ENCODE data around the gene USP22. TPM values are rescaled to one million over a fixed set of nuclear protein-coding genes. Genes with fewer than 3 reads are reported as not detected.

Gene USP22
- total RNA-seq, 4 donors from 2014 or later, result 127 to 262 (median 197) TPM

- H3K4me3 ChIP-seq (replicated peaks in 1 of 3), result no peak overlapping the region
- no peak overlapping the region for H3K27ac ChIP-seq
- intact Hi-C loops (cut with DNase I), result no loop called here
- H3K27me3 ChIP-seq, result no peaks in the 10 kb centered on the region
- no peaks in the 10 kb centered on the region for H3K9me3 ChIP-seq
- no peaks in the 10 kb centered on the region for H3K36me3 ChIP-seq
- no peak for TF ChIP-seq POLR2A (IDR thresholded peaks at IDR 0.05)
- no peaks in the 10 kb centered on the region for H3K4me1 ChIP-seq
- 81 to 85% methylated on average over 5 of the region's 5 CpGs for WGBS, 2 donors
- no peak for DNase-seq
These were observed 39.2 kb upstream of the USP22 start for GRCh38 chr17:21082001-21082436.

- WGBS, 2 donors, result 42% methylated on average over 7 of the region's 7 CpGs
These were observed 36.4 kb upstream of the USP22 start for GRCh38 chr17:21079196-21079595.

GRCh38 chr17:21078016-21078780 is 35.4 kb upstream of the USP22 start:
- Histone ChIP-seq H3K27me3 (no peaks in the 10 kb centered on the region), H3K4me1 (peaks cover 0 to 4% of the 10 kb centered on the region in 2 donors), H3K36me3 (no peaks in the 10 kb centered on the region), H3K4me3 (replicated peaks in 1 of 3) (no peak overlapping the region), H3K9me3 (no peaks in the 10 kb centered on the region), H3K27ac (no peak overlapping the region)
- 81 to 82% methylated on average over 11 of the region's 11 CpGs for WGBS, 2 donors
- no peak for TF ChIP-seq POLR2A (IDR thresholded peaks at IDR 0.05)
- TF ChIP-seq CTCF (IDR thresholded peaks at IDR 0.05), result no peak
- intact Hi-C loops (cut with DNase I), result no loop called here
- DNase-seq, result no peak

More at GRCh38 chr17:21079196-21079595, 36.4 kb upstream of the USP22 start:
- H3K4me3 ChIP-seq (replicated peaks in 1 of 3), result no peak overlapping the region
- intact Hi-C loops (cut with DNase I), result no loop called here
- no peaks in the 10 kb centered on the region for H3K27me3 ChIP-seq
- peaks cover 0 to 4% of the 10 kb centered on the region in 2 donors for H3K4me1 ChIP-seq
- no peaks in the 10 kb centered on the region for H3K9me3 ChIP-seq
- no peak overlapping the region for H3K27ac ChIP-seq
- TF ChIP-seq CTCF (IDR thresholded peaks at IDR 0.05) (no peak), POLR2A (IDR thresholded peaks at IDR 0.05) (no peak)
- H3K36me3 ChIP-seq, result no peaks in the 10 kb centered on the region
- DNase-seq, result peak; percentile 27 to 28

- H3K36me3 ChIP-seq, result no peaks in the 10 kb centered on the region
- peaks cover 0 to 4% of the 10 kb centered on the region in 2 donors for H3K4me1 ChIP-seq
- no peaks in the 10 kb centered on the region for H3K9me3 ChIP-seq
- no peak for TF ChIP-seq CTCF (IDR thresholded peaks at IDR 0.05)
- no peak for TF ChIP-seq POLR2A (IDR thresholded peaks at IDR 0.05)
- H3K4me3 ChIP-seq (replicated peaks in 1 of 3), result no peak overlapping the region
- H3K27ac ChIP-seq, result no peak overlapping the region
- H3K27me3 ChIP-seq, result no peaks in the 10 kb centered on the region
- DNase-seq, result no peak
- intact Hi-C loops (cut with DNase I), result no loop called here
- WGBS, 2 donors, result 89 to 93% methylated on average over 2 of the region's 2 CpGs
These were observed 34.5 kb upstream of the USP22 start for GRCh38 chr17:21077281-21077680.

- intact Hi-C loops (cut with DNase I), result no loop called here
- 88 to 94% methylated on average over 3 of the region's 3 CpGs for WGBS, 2 donors
- peaks cover 0 to 4% of the 10 kb centered on the region in 2 donors for H3K4me1 ChIP-seq
These were observed 33.4 kb upstream of the USP22 start for GRCh38 chr17:21076242-21076641.

More at GRCh38 chr17:21076242-21076641, 33.4 kb upstream of the USP22 start:
- DNase-seq, result no peak
- Histone ChIP-seq H3K9me3 (no peaks in the 10 kb centered on the region), H3K27ac (no peak overlapping the region), H3K4me3 (replicated peaks in 1 of 3) (no peak overlapping the region), H3K36me3 (no peaks in the 10 kb centered on the region), H3K27me3 (no peaks in the 10 kb centered on the region)
- TF ChIP-seq CTCF (IDR thresholded peaks at IDR 0.05), result no peak
- TF ChIP-seq POLR2A (IDR thresholded peaks at IDR 0.05), result no peak

Data from thyroid gland (tissue), 4 donors.